ENCODE data around the gene SHTN1. TPM values are rescaled to one million over a fixed set of nuclear protein-coding genes. Genes with fewer than 3 reads are reported as not detected.
A peak's percentile ranks its signal among the peaks of the same experiment; 100 is the strongest.

Gene SHTN1
- total RNA-seq, 1 experiment from 2014 or later, result 67.8 TPM

DNA sequence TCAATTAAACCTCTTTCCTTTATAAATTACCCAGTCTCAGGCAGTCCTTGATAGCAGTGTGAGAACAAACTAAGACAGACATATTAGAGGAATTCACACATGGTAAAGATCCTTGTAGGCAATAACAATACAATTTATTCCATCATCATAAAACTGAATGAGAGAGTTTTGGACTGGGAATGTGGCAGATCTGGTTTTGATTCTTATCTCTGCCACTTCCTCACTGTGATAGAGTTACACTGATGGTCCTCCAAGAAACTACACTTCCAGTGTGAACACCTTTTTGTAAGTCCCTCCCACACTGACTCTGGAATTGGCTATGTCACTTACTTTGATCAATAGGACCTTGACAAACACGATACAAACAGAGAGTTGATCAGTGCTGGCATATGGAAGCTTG, 152.7 kb downstream of the SHTN1 start:
- Histone ChIP-seq H3K9me3 (ENCODE audit: control insufficient read depth, insufficient read depth, low read depth, low read length) (no peaks in the 10 kb centered on the region), H3K4me3 (ENCODE audit: low read depth in 2 of 2, low read length in 2 of 2) (no peak overlapping the region), H3K4me1 (ENCODE audit: control insufficient read depth, insufficient read depth, low read length) (peaks cover 9% of the 10 kb centered on the region), H3K36me3 (ENCODE audit: control insufficient read depth, insufficient read depth, low read length) (peaks cover 5% of the 10 kb centered on the region; the same call in 1 of the 2 replicates), H3K27ac (ENCODE audit: low read length) (no peak overlapping the region), H3K27me3 (ENCODE audit: control insufficient read depth, insufficient read depth, low read length) (no peaks in the 10 kb centered on the region)
- intact Hi-C loops (cut with micrococcal nuclease; ENCODE audit: unreplicated experiment), result no loop called here
- BruUV-seq (replicated peaks), result no TSS peak
- POLR2A ChIA-PET, result no interaction called here
- no peak for ATAC-seq
- in situ Hi-C loops (cut with HindIII; ENCODE audit: low pct_unique_long_range_greater_than_20kb, low sequenced_read_pairs), result no loop called here
- no peak for DNase-seq (ENCODE audit: low read depth, low spot score)
- TF ChIP-seq REST (IDR thresholded peaks at IDR 0.05; ENCODE audit: insufficient read depth in 1 of 2, low read depth in 2 of 2, low read length in 1 of 2) (no peak), TCF7L2 (IDR thresholded peaks at IDR 0.05; ENCODE audit: low read depth, low read length) (no peak), POLR2AphosphoS5 (IDR thresholded peaks at IDR 0.05; ENCODE audit: low read depth, low read length) (no peak), CTCF (IDR thresholded peaks at IDR 0.05) (no peak), SIN3A (IDR thresholded peaks at IDR 0.05; ENCODE audit: borderline replicate concordance, insufficient read depth, low read depth, low read length) (no peak)
- CTCF ChIA-PET, result no interaction called here

DNA sequence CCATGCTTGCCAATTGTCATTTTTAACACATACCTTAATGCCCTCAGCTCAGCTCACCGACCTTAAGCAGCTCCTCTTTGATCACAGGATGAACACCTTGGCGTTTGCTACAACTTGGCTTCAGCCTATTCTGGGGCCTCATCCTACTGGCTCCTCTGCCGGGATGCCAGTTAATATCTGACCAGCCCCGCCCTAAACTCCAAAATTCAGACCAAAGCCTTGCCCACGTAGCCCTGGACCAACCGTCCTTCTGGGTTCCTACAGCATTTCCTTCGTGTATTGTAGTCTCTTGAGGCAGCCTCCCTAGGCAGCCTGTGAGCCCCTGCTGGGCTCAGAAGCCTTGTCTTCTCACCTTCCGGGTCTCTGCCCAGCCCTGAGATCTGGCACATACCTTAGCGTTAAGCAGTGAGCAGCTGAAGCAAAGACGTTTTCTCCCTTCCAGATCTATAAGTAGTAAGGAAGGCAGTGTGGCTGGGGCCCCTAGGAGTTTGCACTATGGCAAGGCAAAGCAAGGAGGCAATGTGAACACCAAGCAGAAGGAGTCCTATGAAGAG, 154.9 kb downstream of the SHTN1 start:
- peak overlapping the region; percentile 93 for H3K27ac ChIP-seq (ENCODE audit: low read length)
- peaks cover 5% of the 10 kb centered on the region; the same call in 1 of the 2 replicates for H3K36me3 ChIP-seq (ENCODE audit: control insufficient read depth, insufficient read depth, low read length)
- ATAC-seq, result no peak; the same call in 1 of the 2 replicates
- peak overlapping the region; percentile 79 to 84 for H3K4me3 ChIP-seq (ENCODE audit: low read depth in 2 of 2, low read length in 2 of 2)
- peaks cover 9% of the 10 kb centered on the region for H3K4me1 ChIP-seq (ENCODE audit: control insufficient read depth, insufficient read depth, low read length)
- DNase-seq (ENCODE audit: low read depth, low spot score), result no peak
- ChIA-PET POLR2A (interaction anchor here (0.6 to 1.4 kb wide), 3 partner anchors 10 to 44 kb away, joined by 3 to 7 read pairs (median 6); no protein-coding TSS in a partner anchor), CTCF (no interaction called here)
- in situ Hi-C loops (cut with HindIII; ENCODE audit: low pct_unique_long_range_greater_than_20kb, low sequenced_read_pairs) (no loop called here), intact Hi-C loops (cut with micrococcal nuclease; ENCODE audit: unreplicated experiment) (no loop called here)
- H3K27me3 ChIP-seq (ENCODE audit: control insufficient read depth, insufficient read depth, low read length), result no peaks in the 10 kb centered on the region
- no TSS peak for BruUV-seq (replicated peaks)
- no peak for TF ChIP-seq SIN3A (IDR thresholded peaks at IDR 0.05; ENCODE audit: borderline replicate concordance, insufficient read depth, low read depth, low read length)
- no peak for TF ChIP-seq TCF7L2 (IDR thresholded peaks at IDR 0.05; ENCODE audit: low read depth, low read length)
- TF ChIP-seq REST (IDR thresholded peaks at IDR 0.05; ENCODE audit: insufficient read depth in 1 of 2, low read depth in 2 of 2, low read length in 1 of 2), result no peak
- no peak for TF ChIP-seq POLR2AphosphoS5 (IDR thresholded peaks at IDR 0.05; ENCODE audit: low read depth, low read length)
- no peaks in the 10 kb centered on the region for H3K9me3 ChIP-seq (ENCODE audit: control insufficient read depth, insufficient read depth, low read depth, low read length)
